NCI-H526 treated with DMSO at 0.1 percent for 48 hours (cell line): ENCODE data around the gene SHC2.
"Not testable (repeated sequence)": the region's sequence is repeated elsewhere in the genome, so short reads cannot be mapped to it uniquely, and the experiment has no call there.

Experiments
- DNase-seq: peaks from one replicate; lab custom pipeline; 2025; lab: John Stamatoyannopoulos, UW

Gene SHC2

GRCh38 chr19:492091-492531 is 31.3 kb upstream of the SHC2 start:
- no peak for DNase-seq

- no peak for DNase-seq
These were observed 30.4 kb upstream of the SHC2 start for GRCh38 chr19:491146-491741.

GRCh38 chr19:489418-490196 is 28.8 kb upstream of the SHC2 start:
- DNase-seq: no peak

- peak; percentile 77 for DNase-seq
These were observed 27.9 kb upstream of the SHC2 start for GRCh38 chr19:488505-489417.

GRCh38 chr19:485583-486236 is 24.9 kb upstream of the SHC2 start:
- no peak for DNase-seq

GRCh38 chr19:485077-485476 is 24.2 kb upstream of the SHC2 start:
- DNase-seq: no peak

- no peak for DNase-seq
These were observed 23.7 kb upstream of the SHC2 start for GRCh38 chr19:484494-484893.

GRCh38 chr19:483332-484072 is 22.7 kb upstream of the SHC2 start:
- DNase-seq: no peak

GRCh38 chr19:482186-483041 is 21.6 kb upstream of the SHC2 start:
- DNase-seq: no peak

- DNase-seq: not testable (repeated sequence)
These were observed 20.3 kb upstream of the SHC2 start for GRCh38 chr19:481100-481499.

- DNase-seq: peak; percentile 29
These were observed 19.4 kb upstream of the SHC2 start for GRCh38 chr19:480016-480855.

GRCh38 chr19:478976-479375 is 18.1 kb upstream of the SHC2 start:
- no peak for DNase-seq

- peak; percentile 72 for DNase-seq
These were observed 17.5 kb upstream of the SHC2 start for GRCh38 chr19:478236-478903.

GRCh38 chr19:475360-475759 is 14.5 kb upstream of the SHC2 start:
- no peak for DNase-seq

GRCh38 chr19:474126-475078 is 13.6 kb upstream of the SHC2 start:
- DNase-seq: no peak

GRCh38 chr19:472005-472858 is 11.4 kb upstream of the SHC2 start:
- DNase-seq: no peak

- DNase-seq: no peak
These were observed 9.9 kb upstream of the SHC2 start for GRCh38 chr19:470701-471100.
